Effector memory CD4-positive, alpha-beta T cell (primary cell): ENCODE data around the gene IQCE.

Source experiments
- DNase-seq, 3 donors: peaks; one replicate each; pipeline ENCODE4 v3.0.0-alpha.2; 2020
- H3K27ac ChIP-seq: 2 replicates; pipeline ENCODE4 v1.7.0; 2013; ENCODE audit warnings: mild to moderate bottlenecking, low read length, moderate library complexity; ENCODE audit not compliant: insufficient read depth, poor library complexity, severe bottlenecking
- H3K27me3 ChIP-seq: replicated peaks from 2 replicates; pipeline ENCODE4 v1.7.0; 2013; ENCODE audit warnings: mild to moderate bottlenecking, low read length; ENCODE audit not compliant: insufficient read depth, control insufficient read depth, poor library complexity, severe bottlenecking
- H3K36me3 ChIP-seq: 2 replicates; pipeline ENCODE4 v1.7.0; 2013; ENCODE audit warnings: mild to moderate bottlenecking, low read length, moderate library complexity; ENCODE audit not compliant: control insufficient read depth, insufficient read depth
- H3K4me1 ChIP-seq: 2 replicates; pipeline ENCODE4 v1.7.0; 2013; ENCODE audit warnings: low read length, mild to moderate bottlenecking; ENCODE audit not compliant: control insufficient read depth, insufficient read depth, poor library complexity, severe bottlenecking
- H3K4me3 ChIP-seq: 2 replicates; pipeline ENCODE4 v1.7.0; 2013; ENCODE audit warnings: low read length, low read depth, mild to moderate bottlenecking; ENCODE audit not compliant: insufficient read depth, poor library complexity, severe bottlenecking
- H3K9me3 ChIP-seq: 2 replicates; pipeline ENCODE4 v1.7.0; 2013; ENCODE audit warnings: mild to moderate bottlenecking, low read length, moderate library complexity; ENCODE audit not compliant: control insufficient read depth

IQCE gene

GRCh38 chr7:2514473-2515423 lies 44.0 kb upstream of the IQCE start:
- no peak overlapping the region for H3K27ac ChIP-seq
- DNase-seq, result no peak
- H3K9me3 ChIP-seq, result no peaks in the 10 kb centered on the region
- no peaks in the 10 kb centered on the region for H3K27me3 ChIP-seq
- peaks cover 47% of the 10 kb centered on the region for H3K4me1 ChIP-seq
- no peaks in the 10 kb centered on the region for H3K36me3 ChIP-seq
- H3K4me3 ChIP-seq, result no peak overlapping the region

GRCh38 chr7:2515424-2516193 lies 43.2 kb upstream of the IQCE start:
- Histone ChIP-seq H3K9me3 (no peaks in the 10 kb centered on the region), H3K4me1 (peaks cover 38% of the 10 kb centered on the region)

DNA sequence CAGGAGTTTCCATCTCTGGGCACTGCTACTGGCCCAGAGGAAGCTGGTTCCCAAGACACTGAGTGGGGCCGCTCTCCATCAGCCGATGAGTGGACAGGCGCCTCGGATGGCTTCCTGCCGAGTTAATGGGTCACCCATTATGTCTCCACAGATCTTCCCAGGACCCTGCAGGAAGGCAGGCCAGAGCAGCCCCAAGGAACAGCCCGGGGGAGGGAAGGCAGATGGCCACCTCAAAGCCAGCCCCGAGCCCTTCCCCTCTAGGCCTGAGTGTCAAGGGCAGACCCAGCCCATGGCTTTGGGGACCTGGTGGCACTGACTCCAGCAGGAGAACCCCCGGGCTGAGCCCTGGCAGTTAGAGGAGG lies 42.6 kb upstream of the IQCE start:
- DNase-seq, result no peak
- H3K4me1 ChIP-seq, result peaks cover 33% of the 10 kb centered on the region

More at GRCh38 chr7:2515424-2516193, 43.2 kb upstream of the IQCE start:
- H3K36me3 ChIP-seq, result no peaks in the 10 kb centered on the region
- DNase-seq, result no peak
- no peak overlapping the region for H3K27ac ChIP-seq
- no peak overlapping the region for H3K4me3 ChIP-seq
- H3K27me3 ChIP-seq, result no peaks in the 10 kb centered on the region

GRCh38 chr7:2517026-2517425 lies 41.8 kb upstream of the IQCE start:
- Histone ChIP-seq H3K36me3 (no peaks in the 10 kb centered on the region), H3K27ac (no peak overlapping the region), H3K27me3 (no peaks in the 10 kb centered on the region), H3K9me3 (no peaks in the 10 kb centered on the region), H3K4me3 (no peak overlapping the region), H3K4me1 (peaks cover 24% of the 10 kb centered on the region)
- no peak for DNase-seq

More for the DNA sequence above, 42.6 kb upstream of the IQCE start:
- H3K4me3 ChIP-seq, result no peak overlapping the region
- H3K36me3 ChIP-seq, result no peaks in the 10 kb centered on the region
- no peak overlapping the region for H3K27ac ChIP-seq
- H3K27me3 ChIP-seq, result no peaks in the 10 kb centered on the region
- no peaks in the 10 kb centered on the region for H3K9me3 ChIP-seq

DNA sequence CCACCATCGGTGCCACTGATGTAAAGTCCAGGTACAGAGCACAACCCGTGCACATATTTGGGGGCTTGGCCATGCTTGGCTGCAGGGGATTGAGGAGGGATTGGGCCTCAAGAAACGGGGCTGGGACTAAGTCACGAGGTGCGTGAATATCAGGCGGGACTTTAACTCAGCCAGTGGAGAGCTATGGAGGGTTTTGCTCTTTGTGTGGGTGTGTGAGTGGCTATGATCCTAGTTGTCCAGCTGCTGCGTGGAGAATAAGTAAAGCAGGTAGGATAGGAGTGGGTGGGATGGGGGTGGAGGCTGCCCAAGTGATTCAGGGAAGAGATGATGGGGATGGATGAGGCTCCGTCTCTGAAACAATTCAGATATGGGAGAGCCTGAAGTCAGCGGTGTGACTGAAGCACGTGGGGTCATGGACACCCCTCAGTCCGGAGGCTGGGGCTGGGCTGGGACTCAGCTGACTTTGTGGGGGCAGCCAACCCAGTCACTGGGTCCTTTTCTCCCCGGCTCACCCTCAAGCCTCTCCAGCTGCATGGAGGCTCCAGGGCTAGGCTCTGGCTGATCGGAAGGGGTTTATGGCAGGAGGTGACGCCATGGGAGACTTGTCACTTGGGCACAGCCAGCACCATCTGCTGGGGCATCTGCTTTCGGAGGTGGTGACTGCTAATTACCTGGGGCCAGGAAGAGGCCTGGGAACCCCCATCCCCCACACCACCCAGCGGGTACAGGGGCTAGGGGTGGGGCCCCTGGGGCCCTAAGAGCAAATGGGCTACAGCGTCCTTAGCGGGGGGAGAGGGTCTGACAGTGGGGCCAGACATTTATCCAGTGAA lies 40.9 kb upstream of the IQCE start:
- Histone ChIP-seq H3K36me3 (no peaks in the 10 kb centered on the region), H3K4me1 (peaks cover 22% of the 10 kb centered on the region), H3K27me3 (no peaks in the 10 kb centered on the region), H3K27ac (no peak overlapping the region), H3K9me3 (no peaks in the 10 kb centered on the region), H3K4me3 (no peak overlapping the region)
- no peak for DNase-seq

- Histone ChIP-seq H3K36me3 (no peaks in the 10 kb centered on the region), H3K4me1 (peaks cover 26% of the 10 kb centered on the region), H3K4me3 (peak overlapping the region; percentile 50), H3K27me3 (no peaks in the 10 kb centered on the region), H3K27ac (peak overlapping the region; percentile 57), H3K9me3 (no peaks in the 10 kb centered on the region)
- no peak for DNase-seq
Measured at GRCh38 chr7:2518737-2519118, 40.1 kb upstream of the IQCE start.

DNA sequence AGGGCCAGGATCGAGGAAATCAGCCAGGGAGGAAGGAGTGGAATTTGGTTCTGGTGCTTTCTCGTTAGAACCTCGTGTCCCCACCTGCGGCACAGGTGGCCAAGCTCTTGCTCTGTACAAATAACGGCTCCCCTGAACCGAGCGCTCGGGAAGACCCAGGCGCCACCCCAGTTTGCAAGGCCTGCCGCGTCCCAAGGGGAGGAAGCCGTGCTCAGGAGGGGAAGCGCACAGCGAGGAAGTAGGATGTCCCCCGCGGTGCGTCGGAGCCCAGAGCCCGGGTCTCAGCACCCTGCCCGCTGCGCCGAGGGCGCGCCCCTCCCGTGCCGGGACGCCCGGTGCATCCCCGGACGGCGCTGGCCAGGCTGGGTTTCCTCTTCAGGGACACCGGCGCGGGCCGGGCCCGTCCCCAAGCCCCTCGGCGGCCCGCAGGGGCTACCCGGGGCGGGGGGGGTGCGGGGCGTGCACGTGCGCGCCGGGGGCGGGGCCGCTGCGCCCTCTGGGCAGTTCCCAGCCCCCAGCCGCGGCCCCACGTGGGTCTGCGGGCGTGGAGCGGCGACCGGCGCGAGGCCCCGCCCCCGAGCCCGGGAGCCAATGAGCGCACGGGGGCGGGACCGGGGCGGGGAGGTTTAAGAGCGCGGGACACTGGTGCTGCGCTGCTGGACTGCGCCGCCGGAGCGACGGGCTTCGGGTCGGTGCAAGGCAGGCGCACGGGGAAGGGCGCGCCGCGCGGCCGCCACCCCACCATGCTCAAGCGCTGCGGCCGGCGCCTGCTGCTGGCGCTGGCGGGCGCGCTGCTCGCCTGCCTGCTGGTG lies 39.5 kb upstream of the IQCE start, which contains the start of gene LFNG:
Gene LFNG, plus strand, starts transcription at position 656 of the 812 bp plus-strand sequence. Its CDS starts 88 bp downstream, at position 744.
- no peaks in the 10 kb centered on the region for H3K9me3 ChIP-seq
- H3K4me1 ChIP-seq, result peaks cover 32% of the 10 kb centered on the region
- peak within 1 kb of the TSS; percentile 93 for H3K27ac ChIP-seq
- no peaks in the 10 kb centered on the region for H3K36me3 ChIP-seq
- peak within 1 kb of the TSS; percentile 93 for H3K4me3 ChIP-seq
- peak; percentile 71 to 80 (median 78) for DNase-seq
- no peaks in the 10 kb centered on the region for H3K27me3 ChIP-seq

GRCh38 chr7:2520131-2520760 lies 38.5 kb upstream of the IQCE start:
- peak overlapping the region; percentile 93 for H3K27ac ChIP-seq
- H3K9me3 ChIP-seq, result no peaks in the 10 kb centered on the region
- peak overlapping the region; percentile 93 for H3K4me3 ChIP-seq
- H3K4me1 ChIP-seq, result peaks cover 41% of the 10 kb centered on the region
- H3K36me3 ChIP-seq, result peaks cover 8% of the 10 kb centered on the region
- DNase-seq, result no peak
- H3K27me3 ChIP-seq, result no peaks in the 10 kb centered on the region
